Astrocyte of the spinal cord (primary cell): ENCODE measurements around the gene MOCS1.

Experiments used
- DNase-seq: peaks from one replicate; pipeline ENCODE4 v3.0.0; 2011; ENCODE audit warnings: low read depth, low spot score
- H3K4me3 ChIP-seq: 2 replicates; pipeline ENCODE4 v1.5.1; 2011; ENCODE audit warnings: low read depth, mild to moderate bottlenecking, low read length, moderate library complexity
- CTCF ChIP-seq: IDR thresholded peaks from 2 replicates; pipeline ENCODE4 v1.5.1; 2012; ENCODE audit warnings: low read depth, mild to moderate bottlenecking, low read length, inconsistent platforms
- in situ Hi-C: cut with HindIII; loops from 2 replicates; pipeline ENCODE4 v1.10.0; 2017; ENCODE audit warnings: low sequenced_read_pairs

The MOCS1 gene

GRCh38 chr6:39929039-39929732 is 5.1 kb downstream of the MOCS1 start:
- TF ChIP-seq CTCF = no peak
- no peak for DNase-seq

GRCh38 chr6:39927159-39927558 is 7.1 kb downstream of the MOCS1 start:
- TF ChIP-seq CTCF = no peak
- in situ Hi-C loops = no loop called here
- no peak overlapping the region for H3K4me3 ChIP-seq
- peak; percentile 38 for DNase-seq

More at GRCh38 chr6:39929039-39929732, 5.1 kb downstream of the MOCS1 start:
- in situ Hi-C loops = no loop called here
- no peak overlapping the region for H3K4me3 ChIP-seq

GRCh38 chr6:39926668-39927067 is 7.6 kb downstream of the MOCS1 start:
- H3K4me3 ChIP-seq = no peak overlapping the region
- DNase-seq = no peak
- no peak for TF ChIP-seq CTCF
- in situ Hi-C loops = no loop called here

GRCh38 chr6:39925931-39926290 is 8.4 kb downstream of the MOCS1 start:
- H3K4me3 ChIP-seq = no peak overlapping the region
- in situ Hi-C loops = no loop called here
- TF ChIP-seq CTCF = no peak
- no peak for DNase-seq

GRCh38 chr6:39925191-39925930 is 8.9 kb downstream of the MOCS1 start:
- in situ Hi-C loops = no loop called here
- H3K4me3 ChIP-seq = no peak overlapping the region
- DNase-seq = no peak
- TF ChIP-seq CTCF = no peak

- TF ChIP-seq CTCF = no peak
- no peak for DNase-seq
- in situ Hi-C loops = no loop called here
- no peak overlapping the region for H3K4me3 ChIP-seq
Measured at GRCh38 chr6:39924283-39924682, 10.0 kb downstream of the MOCS1 start.
